Lower leg skin (tissue), 4 donors: Measurements from ENCODE around the gene KCTD16. TPM values are rescaled to one million over a fixed set of nuclear protein-coding genes. Genes with fewer than 3 reads are reported as not detected.

ENCODE experiments used
- DNase-seq, 2 donors: peaks; one replicate each; pipeline ENCODE4 v3.0.0-alpha.2; 2019; ENCODE audit warnings: low spot score in 2 of 2
- H3K4me3 ChIP-seq: fragments of 200-600 bp; sonication (generic); 2 replicates; pipeline ENCODE4 v1.5.1; 2017; ENCODE audit warnings: mild to moderate bottlenecking, low read depth; ENCODE audit not compliant: poor library complexity, severe bottlenecking
- POLR2A ChIP-seq, 2 donors: fragments of 450-650 bp; IDR thresholded peaks; one replicate each; pipeline ENCODE4 v1.6.1; 2016 to 2017; ENCODE audit warnings: antibody characterized with exemption in 2 of 2, mild to moderate bottlenecking in 1 of 2, moderate library complexity in 1 of 2
- WGBS, 2 donors: methylation state at CpG; one replicate each; pipeline ENCODE4 v1.1.5; 2018; 5-methylcytosine and 5-hydroxymethylcytosine counted together
- intact Hi-C: fragments of 100-400 bp; cut with DNase I; formaldehyde crosslinking; loops from one replicate; pipeline ENCODE4 v1.15.0; 2023; ENCODE audit warnings: low total_unique reads
- total RNA-seq, 4 donors: library from RNA; depleted of rRNA; stranded (reverse); fragments of >200 nt; gene quantifications; one replicate each; pipeline ENCODE4 v1.1.0, GENCODE V29; 2016
- TF ChIP-seq, protein P1 (sequence below), 3 donors: fragments of 450-650 bp; IDR thresholded peaks; one replicate each; pipeline ENCODE4 v1.5.1; 2016; ENCODE audit warnings: antibody characterized with exemption in 3 of 3, mild to moderate bottlenecking in 3 of 3, moderate library complexity in 2 of 3

Gene KCTD16
- total RNA-seq, 4 donors from 2014 or later = not detected

GRCh38 chr5:144368556-144368955, 197.9 kb downstream of the KCTD16 start:
- DNase-seq = no peak
- no peak for TF ChIP-seq POLR2A (IDR thresholded peaks at IDR 0.05)
- TF ChIP-seq, protein P1, sequence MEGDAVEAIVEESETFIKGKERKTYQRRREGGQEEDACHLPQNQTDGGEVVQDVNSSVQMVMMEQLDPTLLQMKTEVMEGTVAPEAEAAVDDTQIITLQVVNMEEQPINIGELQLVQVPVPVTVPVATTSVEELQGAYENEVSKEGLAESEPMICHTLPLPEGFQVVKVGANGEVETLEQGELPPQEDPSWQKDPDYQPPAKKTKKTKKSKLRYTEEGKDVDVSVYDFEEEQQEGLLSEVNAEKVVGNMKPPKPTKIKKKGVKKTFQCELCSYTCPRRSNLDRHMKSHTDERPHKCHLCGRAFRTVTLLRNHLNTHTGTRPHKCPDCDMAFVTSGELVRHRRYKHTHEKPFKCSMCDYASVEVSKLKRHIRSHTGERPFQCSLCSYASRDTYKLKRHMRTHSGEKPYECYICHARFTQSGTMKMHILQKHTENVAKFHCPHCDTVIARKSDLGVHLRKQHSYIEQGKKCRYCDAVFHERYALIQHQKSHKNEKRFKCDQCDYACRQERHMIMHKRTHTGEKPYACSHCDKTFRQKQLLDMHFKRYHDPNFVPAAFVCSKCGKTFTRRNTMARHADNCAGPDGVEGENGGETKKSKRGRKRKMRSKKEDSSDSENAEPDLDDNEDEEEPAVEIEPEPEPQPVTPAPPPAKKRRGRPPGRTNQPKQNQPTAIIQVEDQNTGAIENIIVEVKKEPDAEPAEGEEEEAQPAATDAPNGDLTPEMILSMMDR (IDR thresholded peaks at IDR 0.05) = no peak
- WGBS, 2 donors = 69 to 70% methylated on average over 4 of the region's 4 CpGs
- no peak overlapping the region for H3K4me3 ChIP-seq
- intact Hi-C loops = no loop called here

- no peak overlapping the region for H3K4me3 ChIP-seq
- DNase-seq = no peak
- intact Hi-C loops = no loop called here
- WGBS, 2 donors = 79 to 89% methylated on average over 4 of the region's 4 CpGs
- no peak for TF ChIP-seq POLR2A (IDR thresholded peaks at IDR 0.05)
- TF ChIP-seq, protein P1 (IDR thresholded peaks at IDR 0.05) = no peak
Observed at GRCh38 chr5:144369006-144369405, 198.3 kb downstream of the KCTD16 start.

GRCh38 chr5:144370273-144370672, 199.6 kb downstream of the KCTD16 start:
- TF ChIP-seq, protein P1 (IDR thresholded peaks at IDR 0.05) = no peak
- TF ChIP-seq POLR2A (IDR thresholded peaks at IDR 0.05) = no peak
- intact Hi-C loops = no loop called here
- no peak overlapping the region for H3K4me3 ChIP-seq
- no peak for DNase-seq
- 65 to 72% methylated on average over 3 of the region's 3 CpGs for WGBS, 2 donors

DNA sequence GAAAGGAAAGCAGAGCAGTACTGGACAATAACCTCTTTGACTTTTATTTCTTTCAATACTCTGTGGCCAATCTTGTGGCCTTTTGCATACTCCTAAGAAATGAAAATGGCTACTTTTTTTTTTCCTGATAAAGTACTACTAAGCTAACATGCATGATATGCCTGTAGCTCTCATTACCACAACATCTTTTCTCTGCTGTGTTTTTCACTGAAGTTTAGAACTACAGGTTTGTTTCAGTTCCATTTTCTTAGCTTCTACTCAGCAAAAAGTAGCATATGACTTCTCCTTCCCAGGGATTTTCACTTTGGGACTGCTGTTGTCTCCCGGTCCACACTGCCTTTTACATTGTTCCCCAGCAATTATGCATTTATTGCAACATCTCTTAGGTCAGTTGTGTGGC, 204.0 kb downstream of the KCTD16 start:
- intact Hi-C loops = no loop called here
- no peak for DNase-seq
- WGBS, 2 donors = 85 to 90% methylated on average over 1 of the region's 1 CpG

GRCh38 chr5:144377207-144377606, 206.5 kb downstream of the KCTD16 start:
- TF ChIP-seq POLR2A (IDR thresholded peaks at IDR 0.05) = no peak
- TF ChIP-seq, protein P1 (IDR thresholded peaks at IDR 0.05) = no peak
- no peak for DNase-seq
- H3K4me3 ChIP-seq = no peak overlapping the region
- intact Hi-C loops = no loop called here

More for the DNA sequence above, 204.0 kb downstream of the KCTD16 start:
- TF ChIP-seq, protein P1 (IDR thresholded peaks at IDR 0.05) = no peak
- no peak overlapping the region for H3K4me3 ChIP-seq

GRCh38 chr5:144378681-144379080, 208.0 kb downstream of the KCTD16 start:
- no peak for DNase-seq
- intact Hi-C loops = no loop called here
- TF ChIP-seq POLR2A (IDR thresholded peaks at IDR 0.05) = no peak
- TF ChIP-seq, protein P1 (IDR thresholded peaks at IDR 0.05) = no peak
- no peak overlapping the region for H3K4me3 ChIP-seq
- 81 to 86% methylated on average over 5 of the region's 5 CpGs for WGBS, 2 donors
